ENCODE results near the gene MEIS2.

- TF ChIP-seq CTCF (conservative IDR thresholded peaks at IDR 0.05; ENCODE audit: low read depth, low read length) (no peak), EZH2 (IDR thresholded peaks at IDR 0.05; ENCODE audit: borderline replicate concordance, low read depth, low read length, poor library complexity, severe bottlenecking) (no peak)
Observed at GRCh38 chr15:36994790-36995189, 105.6 kb downstream of the MEIS2 start.

All from A673 (cell line).